Transverse colon (tissue), 4 donors: ENCODE measurements around the gene RGS9. TPM values are rescaled to one million over a fixed set of nuclear protein-coding genes. Genes with fewer than 3 reads are reported as not detected.

Experiments
- DNase-seq: peaks from one replicate; pipeline ENCODE4 v3.0.0-alpha.2; 2019
- H3K27ac ChIP-seq, 4 donors: fragments of 200-600 bp; sonication (generic); 2 replicates each; pipeline ENCODE4 v1.5.1; 2016 to 2018; ENCODE audit warnings: inconsistent platforms in 4 of 4
- H3K27me3 ChIP-seq: fragments of 200-600 bp; sonication (generic); 2 replicates; pipeline ENCODE4 v1.5.1; 2017; ENCODE audit warnings: inconsistent platforms
- H3K36me3 ChIP-seq, 4 donors: fragments of 200-600 bp; sonication (generic); 2 replicates each; pipeline ENCODE4 v1.5.1; 2017 to 2019; ENCODE audit warnings: inconsistent platforms in 4 of 4
- H3K4me1 ChIP-seq, 4 donors: fragments of 200-600 bp; sonication (generic); 2 replicates each; pipeline ENCODE4 v1.5.1; 2017 to 2020; ENCODE audit warnings: inconsistent platforms in 4 of 4
- H3K4me3 ChIP-seq, 4 donors: fragments of 200-600 bp; sonication (generic); 1 replicate in 1 of 4; 2 replicates in 3 of 4; pipeline versions ENCODE4 v1.5.1 to v1.6.1; 2017 to 2019; ENCODE audit warnings: inconsistent platforms in 4 of 4
- H3K9me3 ChIP-seq, 2 donors: fragments of 200-600 bp; sonication (generic); 2 replicates each; pipeline ENCODE4 v1.5.1; 2017 to 2019; ENCODE audit warnings: inconsistent platforms in 2 of 2
- CTCF ChIP-seq, 5 experiments: fragments of 200-600 bp in 3 of 5; fragments of 450-650 bp in 2 of 5; sonication (generic) in 3 of 5; IDR thresholded peaks; 1 replicate in 2 of 5; 2 replicates in 3 of 5; pipeline ENCODE4 v1.5.1; 2016 to 2017; ENCODE audit warnings: antibody characterized with exemption in 5 of 5, inconsistent platforms in 3 of 5, mild to moderate bottlenecking in 2 of 5, moderate library complexity in 1 of 5
- EP300 ChIP-seq: sonication (generic); formaldehyde crosslinking; IDR thresholded peaks from one replicate; pipeline ENCODE4 v1.6.1; 2017; ENCODE audit warnings: antibody characterized with exemption, low read depth
- POLR2A ChIP-seq: fragments of 450-650 bp; IDR thresholded peaks from one replicate; pipeline ENCODE4 v1.6.1; 2016; ENCODE audit warnings: antibody characterized with exemption, mild to moderate bottlenecking, moderate library complexity
- POLR2AphosphoS5 ChIP-seq, 3 donors: sonication (generic); formaldehyde crosslinking; IDR thresholded peaks; one replicate each; pipeline ENCODE4 v1.6.1; 2016; ENCODE audit warnings: antibody characterized with exemption in 3 of 3
- WGBS, 2 donors: methylation state at CpG; one replicate each; pipeline ENCODE4 v1.1.5; 2018; ENCODE audit warnings: low coverage in 1 of 2; 5-methylcytosine and 5-hydroxymethylcytosine counted together
- in situ Hi-C, 4 donors: fragments of 200-750 bp; cut with MboI; loops; one replicate each; pipeline versions ENCODE4 v1.15.0 to v1.15.1; 2017; ENCODE audit warnings: low sequenced_read_pairs in 3 of 4, low pct_ligation_motif_present in 1 of 4, low pct_unique_long_range_greater_than_20kb in 1 of 4
- intact Hi-C: fragments of 100-400 bp; cut with DNase I; formaldehyde crosslinking; loops from one replicate; pipeline ENCODE4 v1.15.1; 2023; ENCODE audit warnings: low total_unique reads
- small RNA-seq, 4 donors: library from RNA; depleted of rRNA; stranded (forward); fragments of <200 nt; gene quantifications; one replicate each; pipeline ENCODE3, GENCODE V24; 2016
- total RNA-seq, 4 donors: library from RNA; depleted of rRNA; stranded (reverse); fragments of >200 nt; gene quantifications; one replicate each; pipeline ENCODE4 v1.1.0, GENCODE V29; 2016

Gene RGS9
- total RNA-seq, 4 donors from 2014 or later: 2.6 to 10.6 (median 7.8) TPM; not detected in 1

DNA sequence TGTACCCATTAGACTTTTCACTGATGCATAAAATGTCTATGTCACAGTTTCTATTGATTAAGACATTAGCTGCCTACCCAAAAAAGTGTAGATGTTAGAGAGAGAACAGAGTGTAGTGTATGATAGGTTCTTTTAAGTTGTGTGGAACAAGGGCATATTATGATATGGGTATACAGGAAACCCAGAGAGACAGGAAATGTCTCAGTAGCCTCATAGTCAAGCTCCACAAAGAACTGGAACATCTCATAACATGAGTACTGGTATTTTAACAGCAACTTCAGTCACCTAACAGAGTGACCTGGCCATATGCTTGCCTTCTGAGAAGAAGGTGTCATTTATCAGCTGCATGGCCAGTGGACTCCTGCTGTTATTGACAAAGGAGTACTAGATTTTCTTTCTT lies 128.1 kb downstream of the RGS9 start:
- Histone ChIP-seq H3K36me3 (no peaks in the 10 kb centered on the region), H3K9me3 (peaks cover 5% of the 10 kb centered on the region in 2 donors), H3K4me1 (peaks cover 0 to 3% (median 0%) of the 10 kb centered on the region in 4 donors), H3K27me3 (no peaks in the 10 kb centered on the region), H3K4me3 (no peak overlapping the region), H3K27ac (no peak overlapping the region)
- DNase-seq: no peak
- TF ChIP-seq EP300 (no peak), CTCF (IDR thresholded peaks at IDR 0.05) (no peak), POLR2A (no peak)
- intact Hi-C loops (no loop called here), in situ Hi-C loops (no loop called here)

DNA sequence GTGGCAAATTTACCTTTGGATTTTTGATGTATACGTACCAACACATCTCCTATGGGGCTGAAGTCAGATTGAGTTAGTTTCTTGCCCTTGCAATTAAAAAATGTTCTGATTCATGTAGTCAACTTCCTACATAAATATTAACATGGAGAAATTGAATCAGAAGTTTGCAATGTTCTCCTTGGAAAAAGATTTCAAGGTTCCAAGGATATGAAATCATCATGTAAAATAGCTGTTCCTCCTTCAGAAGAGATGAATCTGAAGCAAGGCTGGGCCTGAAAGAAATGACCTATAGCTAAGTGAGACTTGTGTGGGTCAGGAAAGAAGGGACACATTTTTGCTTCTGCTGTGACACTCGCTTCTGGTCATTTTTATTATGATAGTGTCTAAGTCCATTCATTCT lies 131.7 kb downstream of the RGS9 start:
- Histone ChIP-seq H3K27ac (no peak overlapping the region), H3K4me3 (no peak overlapping the region), H3K27me3 (no peaks in the 10 kb centered on the region), H3K9me3 (peaks cover 5% of the 10 kb centered on the region in 2 donors), H3K36me3 (no peaks in the 10 kb centered on the region), H3K4me1 (no peaks in the 10 kb centered on the region)
- intact Hi-C loops: no loop called here
- no peak for DNase-seq
- WGBS, 2 donors: 88 to 92% methylated on average over 2 of the region's 2 CpGs
- no peak for TF ChIP-seq EP300
- TF ChIP-seq CTCF (IDR thresholded peaks at IDR 0.05): no peak
- TF ChIP-seq POLR2AphosphoS5 (IDR thresholded peaks at IDR 0.05): no peak
- no peak for TF ChIP-seq POLR2A
- in situ Hi-C loops: no loop called here

- Histone ChIP-seq H3K27me3 (no peaks in the 10 kb centered on the region), H3K27ac (no peak overlapping the region), H3K4me1 (no peaks in the 10 kb centered on the region), H3K36me3 (no peaks in the 10 kb centered on the region), H3K9me3 (peaks cover 5% of the 10 kb centered on the region in 2 donors), H3K4me3 (no peak overlapping the region)
- in situ Hi-C loops: no loop called here
- no peak for TF ChIP-seq POLR2AphosphoS5 (IDR thresholded peaks at IDR 0.05)
- TF ChIP-seq EP300: no peak
- TF ChIP-seq CTCF (IDR thresholded peaks at IDR 0.05): no peak
- no peak for TF ChIP-seq POLR2A
- no peak for DNase-seq
- 65 to 67% methylated on average over 15 to 23 of the region's 23 CpGs for WGBS, 2 donors
- intact Hi-C loops: no loop called here
Measured at GRCh38 chr17:65270499-65271253, 133.5 kb downstream of the RGS9 start.

DNA sequence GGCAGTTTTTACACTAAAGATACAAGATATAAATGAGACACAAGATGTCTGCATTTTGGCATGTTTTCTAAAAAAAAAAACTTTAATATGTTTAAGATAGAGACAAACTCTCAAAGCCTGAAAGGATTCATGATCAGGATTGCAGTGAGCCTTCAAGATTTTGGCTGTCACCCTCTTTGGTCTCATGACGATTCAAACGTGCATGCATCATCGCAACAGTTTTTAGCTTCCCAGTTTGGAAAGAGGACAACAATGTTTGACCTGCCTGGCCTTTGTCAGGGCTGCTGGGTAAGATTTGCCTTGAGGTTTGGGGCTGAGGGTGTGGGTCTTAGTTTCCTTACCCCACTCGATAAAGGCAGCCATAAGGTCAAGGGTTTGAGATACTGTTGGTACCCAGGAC lies 134.1 kb downstream of the RGS9 start:
- no peaks in the 10 kb centered on the region for H3K36me3 ChIP-seq
- no peaks in the 10 kb centered on the region for H3K27me3 ChIP-seq
- H3K9me3 ChIP-seq: peaks cover 0 to 5% of the 10 kb centered on the region in 2 donors
- intact Hi-C loops (no loop called here), in situ Hi-C loops (no loop called here)
- no peak overlapping the region for H3K4me3 ChIP-seq
- no peaks in the 10 kb centered on the region for H3K4me1 ChIP-seq
- no peak for TF ChIP-seq POLR2AphosphoS5 (IDR thresholded peaks at IDR 0.05)
- no peak for DNase-seq
- H3K27ac ChIP-seq: no peak overlapping the region
- 81 to 87% methylated on average over 4 of the region's 4 CpGs for WGBS, 2 donors

Small RNA genes lying within 50 kb of the gene (small RNA-seq; reads per million reads assigned to genes)
- 0 reads per million in 4 donors for gene AC060771.1

Other genes with a start within 250 kb of the RGS9 start
- gene LRRC37A3, start 217.9 kb upstream of the RGS9 start, total RNA-seq: 1 to 10 TPM in 3 of 4 donors, under 1 TPM in 1; 0.37 to 5.2 (median 4.7) TPM
- 10 to 100 TPM; 37.8 to 89.4 (median 76.4) TPM for gene GNA13, start 80.6 kb upstream of the RGS9 start, total RNA-seq